GM12891 (cell line): ENCODE measurements around the gene EEFSEC.

Experiments used
- POLR2A ChIP-seq: IDR thresholded peaks from 2 replicates; pipeline ENCODE4 v1.6.1; 2011; ENCODE audit warnings: low read depth, low read length, control low read depth
- POLR2AphosphoS5 ChIP-seq: IDR thresholded peaks from 2 replicates; pipeline ENCODE4 v1.6.1; 2011; ENCODE audit warnings: low read depth, low read length, control low read depth
- SPI1 ChIP-seq: IDR thresholded peaks from 2 replicates; pipeline ENCODE4 v1.6.1; 2011; ENCODE audit warnings: low read depth, low read length, control low read depth

- TF ChIP-seq POLR2A, result no peak
- no peak for TF ChIP-seq POLR2AphosphoS5
- no peak for TF ChIP-seq SPI1
Observed at GRCh38 chr3:128381609-128382008, 228.3 kb downstream of the EEFSEC start.
